G401 (cell line): ENCODE results near the gene NRG3. TPM values are rescaled to one million over a fixed set of nuclear protein-coding genes. Genes with fewer than 3 reads are reported as not detected.

Experiments
- DNase-seq: peaks from one replicate; pipeline ENCODE4 v3.0.0-alpha.2; 2015; ENCODE audit warnings: low spot score
- in situ Hi-C: cut with HindIII; loops from 2 replicates; pipeline ENCODE4 v1.10.0; 2016; ENCODE audit warnings: low sequenced_read_pairs, mixed read lengths
- total RNA-seq: library from RNA; depleted of rRNA; stranded (reverse); fragments of >200 nt; shearing (Covaris generic); gene quantifications from 2 replicates; pipeline ENCODE4 v1.2.3, GENCODE V29; 2014

The NRG3 gene
- total RNA-seq, 1 experiment from 2014 or later, result not detected

GRCh38 chr10:81943583-81943982 lies 68.6 kb downstream of the NRG3 start:
- in situ Hi-C loops, result no loop called here

GRCh38 chr10:81944609-81945008 lies 69.6 kb downstream of the NRG3 start:
- in situ Hi-C loops, result no loop called here
- DNase-seq, result no peak

More at GRCh38 chr10:81943583-81943982, 68.6 kb downstream of the NRG3 start:
- no peak for DNase-seq

GRCh38 chr10:81949283-81949682 lies 74.3 kb downstream of the NRG3 start:
- no peak for DNase-seq
- in situ Hi-C loops, result no loop called here

- no peak for DNase-seq
- in situ Hi-C loops, result no loop called here
Observed at GRCh38 chr10:81950358-81950757, 75.4 kb downstream of the NRG3 start.

GRCh38 chr10:81953420-81953819 lies 78.4 kb downstream of the NRG3 start:
- in situ Hi-C loops, result no loop called here
- no peak for DNase-seq

DNA sequence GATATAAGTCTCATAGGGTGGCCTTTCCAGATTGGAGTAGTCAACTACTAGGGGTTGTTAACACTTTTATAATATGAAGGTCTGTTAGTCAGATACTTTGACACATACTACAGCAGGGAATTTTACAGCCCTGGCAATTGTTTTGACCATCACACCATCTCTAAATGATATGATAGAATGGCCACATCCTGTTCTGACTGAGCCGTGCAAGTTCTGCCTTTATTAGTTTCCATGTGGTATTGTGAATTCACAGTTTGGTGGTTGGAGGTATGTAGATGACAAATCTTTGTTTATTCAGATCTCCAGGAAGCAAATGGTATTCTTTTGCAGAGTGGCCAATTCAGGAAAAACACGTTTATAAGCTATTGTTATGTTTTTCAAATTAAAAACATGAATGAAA lies 83.0 kb downstream of the NRG3 start:
- in situ Hi-C loops, result no loop called here
- DNase-seq, result no peak

DNA sequence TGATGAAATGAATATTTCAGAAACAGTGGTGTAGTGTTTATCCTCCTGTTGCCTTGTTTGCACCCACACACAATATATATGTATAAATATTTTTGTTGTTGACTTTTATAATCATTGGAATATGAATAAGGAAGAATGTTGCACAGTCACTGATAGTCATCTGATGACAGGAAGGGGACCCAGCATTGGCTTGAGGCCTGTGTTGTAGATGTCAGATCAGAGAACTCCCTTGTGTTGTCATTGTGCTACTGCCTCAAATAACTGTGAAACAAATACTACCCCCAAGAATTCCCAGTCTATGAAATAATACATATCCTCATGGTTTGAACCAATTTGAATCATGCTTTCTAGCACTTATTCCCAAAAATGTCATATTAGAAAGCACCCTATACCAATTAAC lies 84.0 kb downstream of the NRG3 start:
- in situ Hi-C loops, result no loop called here
- DNase-seq, result no peak

DNA sequence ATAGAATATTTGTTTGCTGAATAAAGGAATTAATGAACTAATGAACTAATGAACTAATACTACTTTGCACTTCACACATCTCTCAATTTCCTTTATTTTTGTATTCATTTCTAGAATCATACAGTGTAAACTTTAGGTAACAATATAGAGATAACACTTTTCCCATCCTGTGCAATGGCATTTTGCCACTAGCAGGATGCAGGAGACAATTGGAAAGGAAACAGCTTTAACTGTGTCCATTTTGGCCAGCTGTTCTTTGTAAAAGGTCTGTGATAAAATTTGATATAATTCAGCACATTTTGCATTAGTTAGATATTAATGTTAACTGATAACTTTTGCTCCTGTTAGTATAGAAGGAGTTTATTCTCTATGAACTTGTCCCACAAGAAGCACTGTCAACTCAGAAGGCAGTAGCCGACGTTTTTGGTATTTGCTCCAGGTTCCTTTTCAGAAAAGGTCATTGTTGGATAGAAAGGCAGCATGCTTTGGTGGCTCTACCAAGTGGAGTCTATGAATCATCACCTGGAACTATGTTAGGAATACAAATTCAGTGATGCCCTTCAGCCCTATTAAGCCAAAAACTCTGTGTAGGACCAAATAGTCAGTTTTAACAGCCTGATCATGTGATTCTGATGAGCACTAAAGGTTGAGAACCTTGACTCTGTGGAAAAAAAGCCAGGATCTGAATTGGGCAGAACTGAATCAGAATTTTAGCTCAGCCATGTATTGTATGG lies 86.6 kb downstream of the NRG3 start:
- no peak for DNase-seq
- in situ Hi-C loops, result no loop called here

DNA sequence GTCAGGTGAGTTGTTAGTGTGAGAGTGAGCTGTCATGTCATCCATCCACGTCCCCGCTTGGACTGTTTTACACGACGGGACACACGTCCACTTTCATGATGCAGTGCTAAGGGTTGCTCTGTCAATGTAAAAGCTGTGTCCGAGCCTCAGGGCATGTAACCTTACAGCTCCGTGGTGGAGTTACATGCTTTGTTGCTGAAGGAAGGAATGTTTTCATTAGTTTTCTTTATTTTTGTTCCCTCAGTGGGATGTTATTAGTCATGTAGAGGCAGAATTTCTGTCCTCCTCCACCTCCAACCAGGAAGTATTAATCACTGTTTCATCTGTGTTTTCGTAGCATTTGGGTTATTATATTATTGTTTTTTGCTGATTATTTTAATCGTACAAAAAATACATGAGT lies 88.6 kb downstream of the NRG3 start:
- DNase-seq, result no peak
- in situ Hi-C loops, result no loop called here

DNA sequence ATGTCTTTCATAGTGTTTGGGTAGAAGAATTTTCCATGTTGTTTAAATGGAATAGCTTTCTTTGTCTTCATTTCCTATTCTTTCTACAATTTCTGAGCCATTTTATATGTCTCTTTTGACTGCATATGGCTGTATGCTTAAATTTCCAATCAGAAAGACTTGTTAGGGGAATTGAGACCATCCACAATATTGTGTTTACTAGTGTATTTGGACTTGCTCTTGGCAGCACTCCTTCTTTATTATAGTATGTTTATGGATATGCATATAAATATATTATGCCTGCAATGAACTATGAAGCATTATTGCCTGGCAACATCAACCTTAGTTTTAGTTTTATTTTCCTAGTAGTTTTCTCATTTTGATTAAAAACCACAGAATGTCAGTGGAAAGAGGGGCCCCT lies 92.7 kb downstream of the NRG3 start:
- no peak for DNase-seq
- in situ Hi-C loops, result no loop called here

DNA sequence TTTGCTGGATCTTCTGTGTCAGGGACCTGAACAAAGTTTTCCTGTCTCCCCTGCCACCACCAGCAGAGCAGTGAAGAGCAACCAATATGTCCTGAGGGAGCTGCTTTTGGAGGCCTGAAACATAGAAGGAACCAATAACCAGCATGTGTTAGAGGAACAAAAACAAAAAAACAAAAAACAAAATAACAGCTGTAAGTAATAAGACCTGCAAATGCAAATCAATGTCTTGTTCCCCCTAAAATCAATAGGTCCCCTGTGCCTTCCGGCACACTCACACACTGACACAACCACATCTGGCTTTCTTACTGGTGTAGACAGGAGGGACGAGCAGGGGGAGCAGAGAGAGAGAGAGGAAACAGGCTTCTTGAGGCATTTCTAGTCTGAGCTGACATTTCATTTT lies 94.1 kb downstream of the NRG3 start:
- no peak for DNase-seq
- in situ Hi-C loops, result no loop called here

DNA sequence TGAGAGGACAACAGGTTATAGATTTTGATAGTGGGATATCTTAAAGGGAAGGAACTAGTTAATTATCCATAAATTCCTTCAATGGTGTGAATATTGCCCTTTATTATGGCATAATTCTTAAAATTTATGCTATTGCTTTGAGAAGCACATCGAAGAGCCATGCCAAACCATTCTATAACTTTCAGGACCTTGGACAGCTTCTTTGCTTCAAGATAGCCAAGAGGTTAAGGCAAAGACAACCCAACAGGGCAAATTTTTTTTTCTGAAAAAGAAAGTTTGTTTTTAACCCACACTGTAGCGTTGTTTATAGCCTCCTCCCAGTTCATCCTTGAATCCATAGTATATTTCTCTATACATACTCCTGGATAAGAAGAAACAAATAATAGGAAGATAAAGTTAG lies 103.2 kb downstream of the NRG3 start:
- in situ Hi-C loops, result no loop called here
- no peak for DNase-seq

DNA sequence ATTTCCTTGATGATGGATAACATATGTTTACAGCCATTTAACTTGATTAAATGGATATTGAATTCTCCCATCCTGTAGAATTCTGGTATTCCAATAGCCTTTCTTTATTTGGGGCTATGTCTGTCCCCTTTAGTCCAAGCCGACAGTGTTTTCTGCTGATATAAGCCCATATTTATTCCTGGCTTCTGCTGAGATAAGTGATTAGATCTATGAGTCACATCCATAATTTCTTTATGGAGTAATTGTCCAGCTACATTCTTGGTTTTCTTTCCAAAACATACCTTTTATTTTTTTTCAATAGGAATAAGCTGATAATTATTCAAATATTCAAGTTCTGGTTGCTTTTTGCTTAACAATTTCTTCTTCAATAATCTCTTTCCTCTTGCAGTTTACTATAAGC lies 106.7 kb downstream of the NRG3 start:
- in situ Hi-C loops, result no loop called here
- DNase-seq, result no peak

GRCh38 chr10:81984428-81984827 lies 109.4 kb downstream of the NRG3 start:
- DNase-seq, result no peak
- in situ Hi-C loops, result no loop called here

DNA sequence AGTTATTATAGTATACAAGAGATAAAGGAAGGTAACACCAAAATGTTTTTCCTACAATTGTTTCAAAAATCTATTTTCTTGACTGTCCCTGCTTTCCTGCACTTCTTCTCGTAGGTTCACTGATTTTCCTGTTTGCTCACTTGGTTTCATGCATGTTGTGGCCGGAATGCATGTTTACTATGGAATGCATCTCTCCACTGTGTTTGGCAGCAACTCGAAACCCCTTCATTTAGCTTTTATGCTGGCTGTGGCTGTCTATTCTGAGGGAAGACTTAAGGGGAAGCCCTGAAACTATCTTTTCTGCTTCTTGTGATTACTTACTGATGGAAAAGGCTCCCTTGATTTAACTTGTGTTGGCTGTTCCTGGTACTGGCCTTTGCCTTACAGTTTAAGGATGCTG lies 120.3 kb downstream of the NRG3 start:
- in situ Hi-C loops, result no loop called here
- no peak for DNase-seq

GRCh38 chr10:81996927-81997326 lies 121.9 kb downstream of the NRG3 start:
- in situ Hi-C loops, result no loop called here
- DNase-seq, result no peak

DNA sequence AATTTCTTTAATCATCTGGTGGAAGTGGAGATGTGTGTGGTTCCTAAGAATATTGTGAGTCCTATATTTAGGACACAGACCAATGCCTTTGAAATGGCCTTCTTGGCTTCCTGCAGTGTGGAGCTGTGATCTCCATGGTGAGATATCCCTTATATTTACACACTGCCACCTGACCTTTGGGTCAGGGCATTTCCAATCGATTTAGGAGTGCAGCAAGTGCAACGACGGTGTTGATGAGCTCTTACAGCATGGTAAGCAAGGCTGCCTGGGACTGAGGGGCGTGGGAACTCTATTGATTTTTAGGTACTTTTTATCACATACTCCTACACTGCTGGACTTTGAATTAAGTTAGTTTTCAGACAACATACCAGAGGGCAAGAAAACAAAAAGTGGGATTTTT lies 146.0 kb downstream of the NRG3 start:
- in situ Hi-C loops, result no loop called here
- no peak for DNase-seq

DNA sequence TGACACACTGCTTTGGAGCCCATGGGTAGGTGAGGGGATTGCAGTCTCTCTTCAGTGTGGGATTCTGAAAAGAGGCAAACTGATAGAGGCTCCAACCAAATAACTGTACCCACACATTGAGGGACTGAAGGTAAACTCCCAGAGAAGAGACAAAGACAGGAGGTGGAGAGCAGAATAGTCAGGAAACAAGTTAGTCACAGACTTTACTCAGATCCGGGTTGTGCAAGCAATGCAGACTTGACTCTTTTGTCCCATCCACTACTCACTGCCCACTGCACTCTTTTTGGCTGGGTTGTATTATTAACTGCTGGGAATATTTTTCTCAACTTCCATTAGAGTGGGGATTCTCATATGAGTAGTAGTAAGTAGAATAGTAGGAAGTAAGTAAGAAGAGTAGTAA lies 152.7 kb downstream of the NRG3 start:
- in situ Hi-C loops, result no loop called here
- no peak for DNase-seq

DNA sequence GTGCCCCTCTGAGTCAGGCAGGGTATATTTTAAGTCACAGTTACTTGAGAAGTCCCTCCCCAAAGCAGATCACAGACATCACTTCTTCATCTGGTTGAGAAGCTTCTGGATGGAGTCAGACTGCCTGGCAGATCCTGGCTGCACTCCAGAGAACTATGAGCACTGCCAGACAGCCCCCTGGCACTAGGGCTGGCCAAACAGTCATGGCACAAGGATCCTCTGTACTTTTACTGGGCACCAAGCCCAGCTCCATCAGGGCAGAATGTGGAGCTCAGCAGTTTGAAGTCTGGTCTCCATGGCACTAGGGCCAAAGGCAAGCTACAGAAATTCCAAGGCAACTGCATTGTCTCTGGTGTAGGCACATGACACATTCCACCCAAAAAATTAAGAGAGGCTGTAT lies 162.1 kb downstream of the NRG3 start:
- peak; percentile 62 for DNase-seq
- in situ Hi-C loops, result no loop called here

DNA sequence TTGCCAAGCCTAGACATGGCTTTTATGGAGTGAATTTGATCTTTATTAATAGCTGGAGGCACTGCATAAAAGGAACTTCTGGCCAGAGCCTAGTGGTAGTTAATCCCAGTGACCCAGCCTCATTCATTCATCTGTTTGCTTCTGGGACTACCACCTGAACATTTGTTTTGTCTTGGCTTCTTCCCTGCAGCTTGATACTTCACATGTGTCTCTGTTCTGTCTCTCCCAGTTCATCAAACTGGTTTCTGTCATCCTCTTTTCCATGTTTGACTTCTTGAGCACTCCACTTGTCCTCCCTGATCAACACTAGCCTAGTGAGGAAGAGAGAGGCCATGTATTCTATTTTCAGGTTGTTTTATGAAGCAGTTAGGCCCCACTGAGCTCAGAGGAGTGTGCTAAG lies 163.6 kb downstream of the NRG3 start:
- in situ Hi-C loops, result no loop called here
- DNase-seq, result no peak

GRCh38 chr10:82040336-82040735 lies 165.3 kb downstream of the NRG3 start:
- DNase-seq, result no peak
- in situ Hi-C loops, result no loop called here

- in situ Hi-C loops, result no loop called here
- DNase-seq, result no peak
Observed at GRCh38 chr10:82041018-82041417, 166.0 kb downstream of the NRG3 start.
